ENCODE measurements around the gene COIL. TPM values are rescaled to one million over a fixed set of nuclear protein-coding genes. Genes with fewer than 3 reads are reported as not detected.
"Not testable (repeated sequence)": the region's sequence is repeated elsewhere in the genome, so short reads cannot be mapped to it uniquely, and the experiment has no call there.

The COIL gene
- total RNA-seq, 1 donor from 2014 or later = 9.8 TPM

DNA sequence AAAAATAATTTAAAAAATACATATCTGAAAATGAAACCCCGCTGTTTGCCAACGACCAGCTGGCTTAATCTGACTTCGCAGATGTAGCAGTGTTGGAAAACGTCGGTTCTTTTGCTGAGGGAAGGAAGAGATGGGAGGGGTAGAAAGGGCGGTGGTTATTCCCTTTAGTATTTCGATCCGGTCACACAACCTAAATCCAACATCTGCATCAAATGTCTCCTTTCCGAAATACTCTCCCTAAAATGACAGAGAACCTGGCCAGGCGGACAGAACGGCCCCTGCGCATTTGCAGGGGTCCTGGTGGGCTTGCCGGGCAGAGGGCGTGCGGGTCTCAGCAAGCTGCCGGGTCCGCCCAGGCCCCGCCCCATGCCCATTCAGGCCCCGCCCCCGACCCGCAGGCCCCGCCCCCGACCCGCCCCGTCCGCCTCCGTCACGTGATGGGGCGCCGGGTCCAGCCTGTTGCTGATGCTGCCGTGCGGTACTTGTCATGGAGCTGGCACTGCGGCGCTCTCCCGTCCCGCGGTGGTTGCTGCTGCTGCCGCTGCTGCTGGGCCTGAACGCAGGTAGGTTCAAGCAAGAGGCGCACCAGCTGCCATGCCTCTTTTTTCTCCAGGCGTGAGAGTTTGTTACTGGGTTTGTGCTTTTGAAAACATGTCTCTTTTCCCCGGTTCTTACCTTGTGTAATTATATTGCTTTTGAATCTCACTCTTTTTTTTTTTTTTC lies 17.0 kb upstream of the COIL start, which contains the start of gene SCPEP1:
TSS of gene SCPEP1 (plus strand) at position 459 of the 723 bp plus-strand sequence. CDS start at position 488, 29 bp downstream.
- ATAC-seq = peak; percentile 93

DNA sequence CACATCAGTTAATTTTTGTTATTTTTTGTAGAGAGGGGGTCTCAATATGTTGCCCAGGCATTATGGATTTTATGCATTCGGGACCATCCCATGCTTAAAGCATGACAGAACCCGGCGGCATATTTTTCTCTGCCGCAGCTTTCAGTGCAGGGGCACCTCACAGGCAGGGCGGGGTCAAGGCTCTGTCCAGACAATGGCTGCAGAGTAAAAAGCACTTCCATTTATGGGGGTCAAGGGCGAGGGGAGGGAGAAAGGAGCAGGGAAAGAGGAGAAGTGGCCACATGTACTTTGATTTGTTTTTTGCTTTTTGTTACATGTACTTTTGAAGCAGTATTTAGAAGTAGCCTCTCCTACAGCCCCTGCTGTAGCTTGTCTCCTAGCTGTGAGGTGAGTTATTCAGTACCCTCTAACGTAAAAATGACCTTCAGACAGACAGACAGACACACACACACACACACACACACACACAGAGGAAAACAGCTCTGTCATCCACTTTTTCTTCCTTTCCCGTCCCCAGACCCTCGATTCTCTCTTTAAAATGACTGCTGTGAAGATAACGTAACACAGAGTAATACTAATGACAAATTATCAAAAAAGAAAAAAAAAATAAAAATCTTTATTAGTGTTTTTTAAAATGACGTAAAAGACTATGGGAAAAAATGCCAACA lies 16.2 kb upstream of the COIL start:
- ATAC-seq = no peak

DNA sequence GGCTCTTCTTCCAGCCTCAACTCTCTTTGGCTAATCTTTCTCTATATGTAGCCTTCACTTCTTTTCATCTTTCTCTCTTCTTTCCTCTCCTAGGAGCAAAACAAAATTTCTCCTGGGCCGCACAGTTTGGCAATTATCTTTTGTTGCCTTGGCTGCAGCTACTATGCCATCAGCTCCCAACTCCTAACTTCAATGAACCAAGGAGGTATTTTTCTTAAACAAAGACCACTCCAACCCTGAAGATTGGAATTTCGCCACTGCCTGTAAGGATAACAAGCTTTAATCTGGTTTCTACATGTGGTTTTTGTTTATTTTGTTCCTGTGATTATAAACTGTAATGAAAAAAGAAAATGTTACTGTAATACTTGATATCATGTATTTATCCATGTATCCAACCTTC lies 14.8 kb upstream of the COIL start:
- no peak for ATAC-seq

DNA sequence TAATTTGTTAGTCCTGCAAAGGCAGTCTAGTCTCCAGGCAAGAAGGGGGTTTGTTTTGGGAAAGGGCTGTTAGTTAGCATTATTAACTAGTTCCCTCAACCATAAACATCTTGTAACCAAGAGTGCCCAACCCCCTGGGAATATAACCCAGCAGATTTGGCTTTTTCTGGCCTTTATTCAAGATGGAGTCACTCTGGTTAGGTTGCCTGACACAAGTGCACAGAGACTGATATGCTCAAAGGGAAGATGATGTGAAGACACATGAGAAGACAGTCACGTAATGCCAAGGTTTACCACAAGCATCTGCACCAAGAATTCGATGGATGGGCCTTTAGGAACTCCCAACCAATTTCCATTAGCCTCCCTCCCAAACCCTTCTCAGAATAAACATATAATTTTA lies 13.2 kb upstream of the COIL start:
- no peak for ATAC-seq

DNA sequence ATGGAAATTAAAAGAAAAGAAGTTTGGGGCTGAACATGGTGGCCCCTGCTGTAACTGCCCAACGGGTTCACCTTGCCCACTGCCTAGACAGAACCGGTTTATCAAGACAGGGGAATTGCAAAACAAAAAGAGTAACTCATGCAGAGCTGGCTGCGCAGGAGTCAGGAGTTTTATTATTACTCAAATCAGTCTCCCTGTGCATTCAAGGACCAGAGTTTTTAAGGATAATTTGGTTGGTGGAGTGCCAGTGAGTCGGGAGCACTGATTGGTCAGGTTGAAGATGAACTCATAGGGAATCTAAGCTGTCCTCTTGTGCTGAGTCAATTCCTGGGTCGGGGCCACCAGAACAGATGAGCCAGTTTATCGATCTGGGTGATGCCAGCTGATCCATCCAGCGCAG lies 12.7 kb upstream of the COIL start:
- peak; percentile 70 for ATAC-seq

DNA sequence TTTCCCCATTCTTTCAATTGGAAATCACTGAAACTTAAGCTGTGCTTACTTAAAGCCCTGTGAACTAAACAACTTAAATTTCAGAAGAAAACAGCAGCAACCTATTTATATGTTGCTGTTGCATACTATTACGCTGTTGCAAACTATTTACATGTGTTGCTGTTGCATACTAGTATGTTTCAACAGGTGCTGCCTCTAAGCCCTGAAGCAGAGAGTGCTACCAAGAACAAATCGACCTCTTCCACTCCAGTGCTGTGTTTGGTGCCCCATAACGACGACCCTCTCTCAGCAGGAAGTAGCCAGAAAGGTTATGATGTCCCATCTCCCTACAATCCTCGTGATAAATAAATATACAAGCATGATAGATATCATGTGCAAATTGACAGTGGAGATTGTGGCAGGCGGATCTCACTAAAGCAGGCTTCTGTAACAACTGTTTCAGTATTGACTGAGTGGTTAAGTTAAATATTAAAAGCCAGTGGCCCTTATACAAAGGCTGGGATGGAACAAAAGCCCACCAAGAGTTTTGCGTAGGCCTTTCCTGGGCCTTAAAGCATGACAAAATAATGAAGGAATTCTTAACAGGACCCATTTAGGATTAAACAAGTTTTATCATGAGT lies 11.4 kb upstream of the COIL start:
- no peak for ATAC-seq

DNA sequence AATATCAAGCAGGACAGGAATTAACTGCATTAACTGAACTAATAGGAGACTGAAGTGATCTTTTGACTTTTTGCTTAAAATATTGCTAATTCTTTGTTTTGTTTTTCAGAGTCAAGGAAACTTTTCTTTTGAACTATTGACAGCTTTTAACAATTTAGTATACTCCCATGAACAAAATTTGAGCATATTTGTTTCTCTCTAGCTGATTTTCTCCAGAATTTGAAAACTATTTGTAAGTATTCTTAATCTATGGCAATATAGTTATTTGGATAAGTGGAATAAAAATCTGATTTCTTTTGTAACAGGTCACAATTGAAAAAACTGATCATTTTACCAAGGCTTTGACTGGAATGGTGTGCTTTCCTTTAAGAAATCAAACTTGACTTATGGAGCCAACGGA lies 10.1 kb upstream of the COIL start:
- ATAC-seq = no peak

DNA sequence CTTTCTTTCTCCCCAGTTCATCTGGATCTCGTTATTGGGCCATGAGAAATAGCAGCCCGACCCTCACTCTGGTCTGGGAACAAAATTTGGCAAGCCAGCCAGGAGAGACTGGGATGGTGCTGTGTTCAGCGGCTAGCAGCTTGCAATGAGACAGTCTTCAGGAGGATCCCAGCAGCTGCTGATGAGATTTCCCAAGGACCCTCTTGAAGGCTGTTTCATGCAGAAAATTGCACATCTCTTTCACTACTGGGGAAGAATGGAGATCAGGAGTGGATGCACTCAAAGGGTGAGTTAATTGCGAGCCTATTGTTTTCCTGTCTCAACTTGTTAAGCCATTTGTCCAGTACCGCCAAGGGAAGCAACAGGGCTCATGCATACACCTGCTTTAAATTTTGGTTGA lies 5.5 kb upstream of the COIL start:
- ATAC-seq = no peak

DNA sequence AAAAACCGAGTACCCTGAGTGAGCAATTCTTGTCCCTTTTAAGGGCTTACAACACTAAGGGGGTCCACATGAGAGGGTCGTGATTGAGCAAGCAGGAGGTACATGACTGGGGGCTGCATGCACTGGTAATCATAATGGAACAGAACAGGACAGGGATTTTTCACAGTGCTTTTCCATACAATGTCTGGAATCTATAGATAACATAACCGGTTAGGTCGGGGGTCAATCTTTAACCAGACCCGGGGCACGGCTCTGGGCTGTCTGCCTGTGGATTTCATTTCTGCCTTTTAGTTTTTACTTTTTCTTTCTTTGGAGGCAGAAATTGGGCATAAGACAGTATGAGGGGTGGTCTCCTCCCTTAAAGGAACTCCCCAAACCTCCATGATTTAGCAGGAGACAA lies 4.8 kb upstream of the COIL start:
- not testable (repeated sequence) for ATAC-seq

DNA sequence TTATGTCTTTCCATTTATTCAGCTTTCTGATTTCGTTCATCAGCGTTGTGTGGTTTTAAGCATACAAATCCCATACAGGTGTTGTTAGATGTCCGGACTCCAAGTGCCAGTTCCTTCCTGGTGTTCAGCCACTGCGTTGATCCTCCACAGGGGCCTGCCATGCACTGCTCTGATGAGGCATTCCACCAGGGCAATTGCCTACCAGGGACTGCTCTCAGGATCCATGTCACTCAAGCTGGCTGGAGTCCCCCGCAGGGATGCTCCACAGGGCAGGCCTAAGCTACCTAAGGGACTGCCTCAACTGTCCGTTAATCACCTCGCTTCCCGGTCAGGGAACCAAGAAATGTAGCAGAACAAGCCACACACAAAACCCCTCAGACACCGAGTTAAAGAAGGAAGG lies 4.4 kb upstream of the COIL start:
- ATAC-seq = not testable (repeated sequence)

DNA sequence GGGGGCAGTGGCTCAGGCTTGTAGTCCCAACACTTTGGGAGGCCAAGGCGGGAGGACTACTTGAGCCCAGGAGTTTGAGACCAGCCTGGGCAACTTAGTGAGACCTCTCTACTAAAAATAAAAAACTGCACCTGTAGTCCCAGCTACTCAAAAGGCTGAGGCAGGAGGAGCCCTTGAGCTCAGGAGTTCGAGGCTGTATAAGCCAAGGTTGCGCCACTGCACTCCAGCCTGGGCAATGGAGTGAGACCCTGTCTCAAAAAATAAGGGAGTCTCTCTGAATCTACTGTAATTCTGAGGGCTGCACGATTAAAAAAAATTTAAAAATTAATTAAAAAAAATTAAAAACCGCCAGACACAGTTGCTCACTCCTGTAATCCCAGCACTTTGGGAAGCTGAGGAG lies 3.9 kb downstream of the COIL start:
- no peak for ATAC-seq

DNA sequence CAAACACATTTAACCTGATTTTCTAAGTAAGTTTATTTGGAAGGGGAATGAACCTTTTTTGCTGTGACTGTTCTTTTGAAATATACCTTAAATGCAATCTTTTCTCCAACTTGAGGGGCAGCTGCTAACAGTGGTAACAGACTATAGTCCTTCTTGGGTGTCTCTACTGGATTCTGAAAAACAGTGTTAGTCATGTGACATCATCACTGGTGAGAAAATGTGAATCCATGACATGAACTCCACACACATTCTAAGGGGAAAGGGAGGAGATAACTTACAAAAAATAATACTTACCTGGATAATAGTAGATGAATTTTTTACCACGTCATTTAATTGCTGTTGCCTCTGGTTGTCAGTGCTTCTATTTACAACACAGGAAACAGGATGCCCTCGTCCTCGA lies 11.3 kb downstream of the COIL start:
- ATAC-seq = no peak

DNA sequence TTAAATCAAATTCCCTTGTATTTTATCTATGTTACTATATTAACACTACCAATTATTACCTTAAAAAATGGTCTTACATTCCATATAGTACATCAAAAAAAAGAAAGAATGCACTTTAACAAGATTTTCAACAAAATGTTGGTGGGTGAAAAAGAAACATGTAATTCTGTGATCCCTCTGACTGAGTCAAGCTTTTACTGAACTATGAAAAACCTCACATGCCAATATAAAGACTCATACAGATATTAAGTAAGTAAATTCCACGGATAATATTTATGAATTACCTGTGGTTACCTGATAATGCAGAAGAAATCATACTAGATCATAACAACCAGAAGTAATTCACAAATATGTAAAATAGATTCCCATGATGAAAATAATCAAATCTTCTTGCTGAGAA lies 12.4 kb downstream of the COIL start:
- ATAC-seq = no peak

DNA sequence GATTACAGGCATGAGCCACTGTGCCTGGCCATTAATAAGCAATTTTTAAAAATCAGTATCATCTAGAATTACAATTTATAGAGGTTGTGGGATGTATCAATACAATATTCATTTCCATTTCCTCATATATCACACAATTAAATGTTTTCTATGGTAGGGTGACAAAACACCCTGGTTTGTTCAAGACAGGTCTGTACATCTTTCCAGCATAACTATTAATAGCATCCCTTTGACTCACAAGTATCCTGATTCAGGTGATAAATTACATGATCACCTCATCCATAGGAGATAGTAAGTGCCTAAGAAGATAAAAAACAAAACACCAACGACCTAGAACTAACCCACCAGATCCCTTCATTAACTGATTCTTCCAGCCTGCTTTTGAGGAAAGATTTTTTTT lies 13.1 kb downstream of the COIL start:
- no peak for ATAC-seq

DNA sequence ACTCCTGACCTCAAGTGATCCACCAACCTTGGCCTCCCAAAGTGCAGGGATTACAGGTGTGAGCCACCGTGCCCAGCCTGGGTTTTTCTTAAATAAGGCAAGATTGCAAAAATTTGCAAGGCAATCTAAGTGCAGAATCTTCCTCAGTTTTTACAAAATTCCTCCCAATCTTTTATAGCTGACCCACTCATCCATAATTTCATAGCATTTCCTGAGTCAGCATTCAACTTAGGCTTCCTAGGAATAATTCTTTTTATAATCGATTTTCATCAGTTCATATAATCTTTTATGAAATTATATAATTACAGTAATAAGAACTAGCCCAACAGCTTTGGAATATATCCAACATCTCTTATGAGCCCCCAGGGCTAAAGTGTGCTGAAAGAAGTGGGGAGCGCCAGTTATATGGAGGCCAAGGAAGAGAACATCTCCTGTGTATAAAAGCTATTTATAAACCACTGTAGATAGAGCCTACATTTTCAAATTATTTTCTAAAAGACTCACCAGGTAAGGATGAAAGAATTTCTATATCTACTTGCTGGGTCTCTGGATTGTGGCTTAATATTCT lies 14.8 kb downstream of the COIL start:
- no peak for ATAC-seq

DNA sequence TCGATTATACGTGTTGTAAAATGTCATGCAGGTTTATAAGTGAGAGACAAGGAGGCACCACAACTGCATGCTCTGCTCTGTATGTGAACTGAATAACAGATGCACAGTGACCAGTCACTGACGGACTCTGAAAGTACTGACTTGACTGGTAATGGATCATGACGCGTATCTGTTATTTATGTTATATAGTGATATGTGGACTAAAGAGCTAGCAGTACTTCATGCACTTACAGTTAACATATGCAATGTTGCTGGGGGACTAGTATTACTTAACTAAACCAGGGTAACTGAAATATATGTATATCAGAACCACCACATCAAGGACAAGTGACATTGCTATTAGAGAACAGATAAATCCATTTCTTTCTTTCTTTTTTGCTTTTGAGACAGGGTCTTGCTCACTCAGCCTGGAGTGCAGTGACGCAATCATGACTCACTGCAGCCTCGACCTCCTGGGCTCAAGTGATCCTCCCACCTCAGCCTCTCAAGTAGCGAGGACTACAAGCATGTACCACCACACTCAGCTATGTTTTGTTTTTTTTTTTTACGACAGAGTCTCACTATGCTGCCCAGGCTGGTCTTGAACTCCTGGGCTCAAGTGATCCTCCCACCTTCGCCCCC lies 17.2 kb downstream of the COIL start:
- ATAC-seq = no peak

DNA sequence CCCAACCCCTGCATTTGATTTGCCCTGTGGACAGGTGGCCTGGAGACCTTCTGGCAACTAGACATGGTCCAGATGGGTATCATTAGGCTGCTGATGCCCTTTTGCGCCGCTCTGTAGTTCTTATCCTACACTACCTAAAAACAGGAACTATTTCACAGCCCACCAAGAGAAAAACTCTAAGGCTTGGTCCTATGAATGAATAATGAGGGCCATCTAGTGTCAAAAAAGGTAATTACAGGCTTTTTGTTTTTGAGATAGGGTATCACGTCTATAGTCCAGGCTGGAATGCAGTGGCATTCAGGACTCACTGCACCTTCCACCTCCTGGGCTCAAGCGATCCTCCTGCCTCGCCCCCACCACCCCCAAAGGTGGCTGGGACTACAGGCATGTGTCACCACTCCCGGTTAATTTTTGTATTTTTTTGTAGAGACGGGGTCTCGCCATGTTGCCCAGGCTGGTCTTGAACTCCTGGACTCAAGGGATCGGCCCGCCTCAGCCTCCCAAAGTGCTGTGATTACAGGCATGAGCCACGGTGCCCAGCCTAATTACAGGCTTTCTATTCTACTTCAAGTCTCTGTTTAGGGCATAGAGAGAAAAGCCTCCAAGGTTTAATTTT lies 20.9 kb downstream of the COIL start:
- peak; percentile 46 for ATAC-seq

DNA sequence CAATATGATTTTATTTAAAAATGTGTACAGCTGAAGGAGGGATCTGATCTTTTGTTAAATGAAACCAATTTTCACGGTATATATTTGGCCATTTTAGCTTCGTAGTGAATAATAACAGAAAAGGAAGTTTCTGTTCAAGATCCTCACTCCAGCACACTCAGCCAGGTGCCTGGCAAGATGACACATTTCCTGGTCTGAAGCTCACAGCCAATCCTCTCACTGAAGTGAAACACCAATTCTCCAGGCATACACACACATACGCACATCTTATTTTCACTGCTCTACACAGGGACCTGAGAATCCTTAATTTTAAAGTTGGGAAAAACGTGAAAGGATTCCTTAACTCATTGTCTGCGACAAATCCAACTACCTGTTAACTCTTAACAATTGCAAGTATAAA lies 22.6 kb downstream of the COIL start:
- ATAC-seq = not testable (repeated sequence)

DNA sequence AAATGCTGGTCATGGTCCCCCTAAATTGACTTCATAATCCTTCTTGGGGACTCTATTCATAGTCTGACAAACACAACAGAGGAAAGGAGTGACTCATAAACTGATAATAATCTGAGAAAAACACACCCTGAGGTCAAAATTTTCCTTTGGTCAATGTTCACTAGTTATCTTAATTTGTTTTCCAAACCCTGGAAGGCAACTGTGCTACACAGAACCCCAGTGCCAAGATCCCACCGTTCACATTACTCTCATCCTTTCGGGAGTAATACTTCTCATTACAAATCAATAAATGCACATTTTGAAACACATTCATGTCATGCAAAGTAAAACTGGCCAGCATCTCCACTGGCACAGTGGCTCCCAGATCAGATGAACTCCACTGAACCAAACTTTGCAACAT lies 23.2 kb downstream of the COIL start:
- ATAC-seq = no peak

DNA sequence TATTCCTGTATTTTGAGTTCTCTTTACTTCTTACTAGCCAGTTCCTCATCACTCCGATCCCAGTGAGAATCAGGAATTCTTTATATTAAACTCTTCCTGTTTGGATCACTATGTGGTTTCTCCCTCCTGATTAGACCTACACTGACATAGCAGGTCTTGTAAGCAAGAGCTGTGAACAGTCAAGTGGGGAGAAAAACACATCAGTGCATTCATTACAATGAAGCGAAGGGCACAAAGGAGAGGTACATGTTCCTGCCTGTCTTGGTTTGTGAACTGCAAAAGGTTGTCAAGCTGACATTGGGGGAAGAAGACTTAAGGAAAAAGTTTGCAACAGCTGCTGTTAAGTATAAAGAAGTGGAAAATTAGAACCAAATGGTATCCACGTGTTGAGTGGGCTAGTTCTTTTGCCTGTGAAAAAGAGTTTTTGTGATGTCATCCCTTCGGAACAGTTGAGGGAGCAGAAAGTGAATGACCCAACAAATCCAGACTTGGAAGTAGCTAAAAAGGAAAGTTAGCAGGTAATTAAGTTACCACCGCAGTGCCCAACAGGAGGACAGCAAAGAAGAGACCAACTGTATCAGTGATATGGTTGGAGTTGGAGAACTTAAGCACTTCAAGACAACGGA lies 24.0 kb downstream of the COIL start:
- ATAC-seq = peak; percentile 85

DNA sequence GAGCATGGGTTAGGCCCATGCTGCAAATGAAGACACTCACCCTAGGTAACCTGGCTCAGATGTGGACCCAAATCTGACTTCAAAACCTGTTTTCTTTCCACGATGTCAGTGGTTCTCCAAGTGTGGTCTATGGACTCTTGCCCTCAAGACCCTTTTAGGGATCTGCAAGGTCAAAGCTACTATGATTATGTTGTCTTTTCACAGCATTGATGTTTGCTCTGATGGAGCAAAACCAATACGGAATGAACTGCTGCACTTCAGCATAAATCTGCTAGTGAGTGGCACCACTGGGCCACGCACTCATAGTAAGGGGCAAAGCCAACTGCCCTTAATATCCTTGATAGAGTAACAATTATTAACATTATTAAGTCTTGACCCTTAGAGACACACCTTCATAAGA lies 25.4 kb downstream of the COIL start:
- no peak for ATAC-seq

DNA sequence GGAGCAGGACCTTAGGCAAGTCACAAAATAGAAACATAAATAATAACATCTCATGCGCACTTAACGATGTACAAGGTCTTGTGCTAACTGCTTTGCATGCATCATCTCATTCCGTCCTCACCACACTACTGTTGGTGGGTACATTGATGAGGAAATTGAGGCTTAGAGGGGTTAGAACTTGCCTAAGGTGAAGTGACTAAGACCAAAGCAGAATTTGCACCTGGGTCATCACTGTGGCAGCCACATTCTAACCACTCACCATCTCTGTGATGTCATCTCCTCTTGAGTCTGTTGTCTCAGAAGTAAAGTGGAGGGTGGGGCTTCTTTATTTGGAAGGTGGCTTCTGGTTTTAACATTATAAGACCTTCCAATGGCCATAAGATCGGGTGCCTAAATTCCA lies 26.6 kb downstream of the COIL start:
- ATAC-seq = peak; percentile 41
